ENCODE data around the gene PRTG. TPM values are rescaled to one million over a fixed set of nuclear protein-coding genes. Genes with fewer than 3 reads are reported as not detected.
"Not testable (repeated sequence)": the region's sequence is repeated elsewhere in the genome, so short reads cannot be mapped to it uniquely, and the experiment has no call there.

Gene PRTG
- total and polyA plus RNA-seq, 2 experiments from 2014 or later: 0.63 to 3.4 TPM

- H3K4me1 Mint-ChIP-seq: peaks cover 19% of the 10 kb centered on the region
- no peak overlapping the region for H3K27ac Mint-ChIP-seq
- Histone ChIP-seq H4K20me1 (replicated peaks; ENCODE audit: insufficient read depth) (no peaks in the 10 kb centered on the region), H3K36me3 (ENCODE audit: insufficient read depth) (no peaks in the 10 kb centered on the region), H3F3A (replicated peaks; ENCODE audit: low read depth) (no peaks in the 10 kb centered on the region), H3K79me2 (replicated peaks; ENCODE audit: insufficient read depth) (no peaks in the 10 kb centered on the region), H2AFZ (peak overlapping the region; percentile 84), H3K27ac (ENCODE audit: low read depth) (no peak overlapping the region), H3K4me1 (ENCODE audit: insufficient read depth) (peaks cover 9% of the 10 kb centered on the region), H3K27me3 (ENCODE audit: insufficient read depth) (no peaks in the 10 kb centered on the region), H3K4me2 (peak overlapping the region; percentile 49), H3K4me3 (no peak overlapping the region), H3K9me2 (ENCODE audit: insufficient read depth) (no peaks in the 10 kb centered on the region)
- H3K4me3 Mint-ChIP-seq: no peak overlapping the region
- DNase-seq (ENCODE audit: low spot score) (peak; percentile 46), ATAC-seq (peak; percentile 94)
- H3K9me3 Mint-ChIP-seq: no peaks in the 10 kb centered on the region
- no peak for TF ChIP-seq STAT1 (IDR thresholded peaks at IDR 0.05; ENCODE audit: unreplicated experiment)
- TF ChIP-seq, protein P1, sequence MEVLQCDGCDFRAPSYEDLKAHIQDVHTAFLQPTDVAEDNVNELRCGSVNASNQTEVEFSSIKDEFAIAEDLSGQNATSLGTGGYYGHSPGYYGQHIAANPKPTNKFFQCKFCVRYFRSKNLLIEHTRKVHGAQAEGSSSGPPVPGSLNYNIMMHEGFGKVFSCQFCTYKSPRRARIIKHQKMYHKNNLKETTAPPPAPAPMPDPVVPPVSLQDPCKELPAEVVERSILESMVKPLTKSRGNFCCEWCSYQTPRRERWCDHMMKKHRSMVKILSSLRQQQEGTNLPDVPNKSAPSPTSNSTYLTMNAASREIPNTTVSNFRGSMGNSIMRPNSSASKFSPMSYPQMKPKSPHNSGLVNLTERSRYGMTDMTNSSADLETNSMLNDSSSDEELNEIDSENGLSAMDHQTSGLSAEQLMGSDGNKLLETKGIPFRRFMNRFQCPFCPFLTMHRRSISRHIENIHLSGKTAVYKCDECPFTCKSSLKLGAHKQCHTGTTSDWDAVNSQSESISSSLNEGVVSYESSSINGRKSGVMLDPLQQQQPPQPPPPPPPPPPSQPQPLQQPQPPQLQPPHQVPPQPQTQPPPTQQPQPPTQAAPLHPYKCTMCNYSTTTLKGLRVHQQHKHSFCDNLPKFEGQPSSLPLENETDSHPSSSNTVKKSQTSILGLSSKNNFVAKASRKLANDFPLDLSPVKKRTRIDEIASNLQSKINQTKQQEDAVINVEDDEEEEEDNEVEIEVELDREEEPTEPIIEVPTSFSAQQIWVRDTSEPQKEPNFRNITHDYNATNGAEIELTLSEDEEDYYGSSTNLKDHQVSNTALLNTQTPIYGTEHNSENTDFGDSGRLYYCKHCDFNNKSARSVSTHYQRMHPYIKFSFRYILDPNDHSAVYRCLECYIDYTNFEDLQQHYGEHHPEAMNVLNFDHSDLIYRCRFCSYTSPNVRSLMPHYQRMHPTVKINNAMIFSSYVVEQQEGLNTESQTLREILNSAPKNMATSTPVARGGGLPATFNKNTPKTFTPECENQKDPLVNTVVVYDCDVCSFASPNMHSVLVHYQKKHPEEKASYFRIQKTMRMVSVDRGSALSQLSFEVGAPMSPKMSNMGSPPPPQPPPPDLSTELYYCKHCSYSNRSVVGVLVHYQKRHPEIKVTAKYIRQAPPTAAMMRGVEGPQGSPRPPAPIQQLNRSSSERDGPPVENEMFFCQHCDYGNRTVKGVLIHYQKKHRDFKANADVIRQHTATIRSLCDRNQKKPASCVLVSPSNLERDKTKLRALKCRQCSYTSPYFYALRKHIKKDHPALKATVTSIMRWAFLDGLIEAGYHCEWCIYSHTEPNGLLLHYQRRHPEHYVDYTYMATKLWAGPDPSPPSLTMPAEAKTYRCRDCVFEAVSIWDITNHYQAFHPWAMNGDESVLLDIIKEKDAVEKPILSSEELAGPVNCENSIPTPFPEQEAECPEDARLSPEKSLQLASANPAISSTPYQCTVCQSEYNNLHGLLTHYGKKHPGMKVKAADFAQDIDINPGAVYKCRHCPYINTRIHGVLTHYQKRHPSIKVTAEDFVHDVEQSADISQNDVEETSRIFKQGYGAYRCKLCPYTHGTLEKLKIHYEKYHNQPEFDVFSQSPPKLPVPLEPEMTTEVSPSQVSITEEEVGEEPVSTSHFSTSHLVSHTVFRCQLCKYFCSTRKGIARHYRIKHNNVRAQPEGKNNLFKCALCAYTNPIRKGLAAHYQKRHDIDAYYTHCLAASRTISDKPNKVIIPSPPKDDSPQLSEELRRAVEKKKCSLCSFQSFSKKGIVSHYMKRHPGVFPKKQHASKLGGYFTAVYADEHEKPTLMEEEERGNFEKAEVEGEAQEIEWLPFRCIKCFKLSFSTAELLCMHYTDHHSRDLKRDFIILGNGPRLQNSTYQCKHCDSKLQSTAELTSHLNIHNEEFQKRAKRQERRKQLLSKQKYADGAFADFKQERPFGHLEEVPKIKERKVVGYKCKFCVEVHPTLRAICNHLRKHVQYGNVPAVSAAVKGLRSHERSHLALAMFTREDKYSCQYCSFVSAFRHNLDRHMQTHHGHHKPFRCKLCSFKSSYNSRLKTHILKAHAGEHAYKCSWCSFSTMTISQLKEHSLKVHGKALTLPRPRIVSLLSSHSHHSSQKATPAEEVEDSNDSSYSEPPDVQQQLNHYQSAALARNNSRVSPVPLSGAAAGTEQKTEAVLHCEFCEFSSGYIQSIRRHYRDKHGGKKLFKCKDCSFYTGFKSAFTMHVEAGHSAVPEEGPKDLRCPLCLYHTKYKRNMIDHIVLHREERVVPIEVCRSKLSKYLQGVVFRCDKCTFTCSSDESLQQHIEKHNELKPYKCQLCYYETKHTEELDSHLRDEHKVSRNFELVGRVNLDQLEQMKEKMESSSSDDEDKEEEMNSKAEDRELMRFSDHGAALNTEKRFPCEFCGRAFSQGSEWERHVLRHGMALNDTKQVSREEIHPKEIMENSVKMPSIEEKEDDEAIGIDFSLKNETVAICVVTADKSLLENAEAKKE (CRISPR knock-in tag; IDR thresholded peaks at IDR 0.05): peak; percentile 30
- peaks cover 9% of the 10 kb centered on the region for H3K27me3 Mint-ChIP-seq (ENCODE audit: insufficient read depth, low read depth, poor library complexity)
- H3K36me3 Mint-ChIP-seq (ENCODE audit: low read depth): no peaks in the 10 kb centered on the region
Observed at GRCh38 chr15:55786341-55786740, 43.4 kb upstream of the PRTG start.

- H3F3A ChIP-seq (replicated peaks; ENCODE audit: low read depth); ATAC-seq; H3K4me3 ChIP-seq; H2AFZ ChIP-seq; H3K9me2 ChIP-seq (ENCODE audit: insufficient read depth); H3K27ac ChIP-seq (ENCODE audit: low read depth); H3K36me3 ChIP-seq (ENCODE audit: insufficient read depth); H3K79me2 ChIP-seq (replicated peaks; ENCODE audit: insufficient read depth); H3K27me3 Mint-ChIP-seq (ENCODE audit: insufficient read depth, low read depth, poor library complexity); H3K27me3 ChIP-seq (ENCODE audit: insufficient read depth); H3K36me3 Mint-ChIP-seq (ENCODE audit: low read depth); H3K4me1 ChIP-seq (ENCODE audit: insufficient read depth); H4K20me1 ChIP-seq (replicated peaks; ENCODE audit: insufficient read depth); H3K4me3 Mint-ChIP-seq; H3K4me2 ChIP-seq; H3K9me3 Mint-ChIP-seq; H3K27ac Mint-ChIP-seq; DNase-seq (ENCODE audit: low spot score): not testable (repeated sequence)
- peaks cover 19% of the 10 kb centered on the region for H3K4me1 Mint-ChIP-seq
Observed at GRCh38 chr15:55785593-55785992, 42.6 kb upstream of the PRTG start.

Data from GM23338 (cell line).